ENCODE results near the gene CARHSP1.

Gene CARHSP1

DNA sequence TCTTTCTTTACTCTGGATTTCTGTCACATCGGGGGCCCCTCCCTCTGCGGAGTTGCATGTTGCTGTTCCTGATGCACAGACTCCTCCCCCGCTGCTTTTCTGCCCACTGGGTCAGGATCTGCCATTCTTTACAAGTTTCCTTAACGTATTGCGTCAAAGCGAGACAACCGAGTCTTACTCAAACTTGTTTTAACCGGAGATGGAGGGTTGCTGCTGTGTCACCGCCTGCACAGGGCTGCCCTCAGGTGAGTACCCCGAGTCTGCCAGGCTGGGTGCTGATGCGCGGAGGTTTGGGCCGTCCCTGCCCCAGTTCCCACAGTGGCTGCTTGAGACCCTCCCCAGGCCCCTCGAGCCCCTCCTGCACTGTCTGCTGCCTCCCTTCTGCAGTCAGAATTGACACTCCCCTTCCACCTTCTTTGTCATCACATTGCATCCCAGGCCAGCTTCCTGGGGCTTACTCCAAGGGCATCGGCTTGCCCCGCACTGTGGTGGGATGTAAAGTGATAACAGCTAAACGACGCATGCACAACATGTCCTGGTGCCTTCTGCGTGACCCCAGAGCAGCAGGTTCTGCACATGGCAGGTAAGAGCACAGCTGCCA is 19.3 kb downstream of the CARHSP1 start:
- WGBS (ENCODE audit: insufficient coverage): 91% methylated on average over 19 of the region's 19 CpGs
- POLR2A ChIA-PET: no interaction called here
- CTCF ChIA-PET: interaction anchor here (0.7 to 1.5 kb wide), 4 partner anchors 20 to 31 kb away, joined by 3 to 6 read pairs (median 3); no protein-coding TSS in a partner anchor
- DNase-seq: no peak
- Histone ChIP-seq H3K4me1 (ENCODE audit: control extremely low read depth in 1 of 4, control insufficient read depth in 4 of 4, insufficient read depth in 4 of 4, low read length in 3 of 4) (peaks cover 7 to 23% (median 21%) of the 10 kb centered on the region in 4 experiments), H3K9me3 (ENCODE audit: control extremely low read depth in 1 of 5, control insufficient read depth in 4 of 5, insufficient read depth in 2 of 5, low read depth in 1 of 5, low read length in 4 of 5) (no peaks in the 10 kb centered on the region), H3K27ac (ENCODE audit: insufficient read depth in 1 of 2, low read depth in 1 of 2, low read length in 2 of 2, poor library complexity in 1 of 2, severe bottlenecking in 2 of 2) (no peak overlapping the region), H3K27me3 (replicated peaks in 2 of 5; ENCODE audit: control insufficient read depth in 4 of 5, insufficient read depth in 5 of 5, low read length in 4 of 5) (no peaks in the 10 kb centered on the region), H3K4me3 (ENCODE audit: control insufficient read depth in 1 of 7, extremely low read depth in 1 of 7, insufficient read depth in 4 of 7, low read depth in 2 of 7, low read length in 6 of 7) (peak overlapping the region in 1 of 7 experiments; percentile 5), H3K36me3 (ENCODE audit: control insufficient read depth in 4 of 4, insufficient read depth in 4 of 4, low read length in 3 of 4) (peaks cover 2 to 70% (median 35%) of the 10 kb centered on the region in 4 experiments)

DNA sequence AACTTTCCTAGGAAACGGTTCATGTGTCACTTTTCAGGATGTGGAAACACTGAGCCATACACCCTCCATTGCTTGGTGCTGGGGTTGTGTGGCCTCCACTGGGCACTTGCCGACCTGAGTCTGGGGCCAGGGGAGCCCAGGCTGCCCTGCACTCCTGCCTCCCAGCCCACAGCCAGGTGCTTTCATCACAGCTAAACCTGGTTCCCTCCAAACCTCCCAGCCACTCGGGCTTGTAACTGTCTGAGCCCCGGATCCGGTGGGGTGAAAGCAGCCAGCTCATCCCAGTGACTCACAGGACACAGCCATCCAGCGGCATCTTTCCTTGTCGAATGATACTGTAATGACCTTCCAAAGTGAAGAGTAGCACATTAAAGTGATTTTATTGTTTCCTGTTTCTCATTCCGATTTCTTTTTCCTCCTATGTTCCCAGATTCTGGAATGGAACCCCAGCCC is 19.8 kb downstream of the CARHSP1 start:
- no peaks in the 10 kb centered on the region for H3K9me3 ChIP-seq (ENCODE audit: control extremely low read depth in 1 of 5, control insufficient read depth in 4 of 5, insufficient read depth in 2 of 5, low read depth in 1 of 5, low read length in 4 of 5)
- H3K27ac ChIP-seq (ENCODE audit: insufficient read depth in 1 of 2, low read depth in 1 of 2, low read length in 2 of 2, poor library complexity in 1 of 2, severe bottlenecking in 2 of 2): no peak overlapping the region
- peaks cover 2 to 66% (median 32%) of the 10 kb centered on the region in 4 experiments for H3K36me3 ChIP-seq (ENCODE audit: control insufficient read depth in 4 of 4, insufficient read depth in 4 of 4, low read length in 3 of 4)
- peaks cover 7 to 23% (median 21%) of the 10 kb centered on the region in 4 experiments for H3K4me1 ChIP-seq (ENCODE audit: control extremely low read depth in 1 of 4, control insufficient read depth in 4 of 4, insufficient read depth in 4 of 4, low read length in 3 of 4)
- H3K4me3 ChIP-seq (ENCODE audit: control insufficient read depth in 1 of 7, extremely low read depth in 1 of 7, insufficient read depth in 4 of 7, low read depth in 2 of 7, low read length in 6 of 7): no peak overlapping the region
- CTCF ChIA-PET: interaction anchor here (0.6 kb wide), 1 partner anchor 31 kb away, joined by 3 read pairs; no protein-coding TSS in a partner anchor
- POLR2A ChIA-PET: interaction anchor here (0.9 kb wide), 1 partner anchor 51 kb away, joined by 3 read pairs; no protein-coding TSS in a partner anchor
- 94% methylated on average over 6 of the region's 8 CpGs for WGBS (ENCODE audit: insufficient coverage)
- no peaks in the 10 kb centered on the region for H3K27me3 ChIP-seq (replicated peaks in 2 of 5; ENCODE audit: control insufficient read depth in 4 of 5, insufficient read depth in 5 of 5, low read length in 4 of 5)
- no peak for DNase-seq

DNA sequence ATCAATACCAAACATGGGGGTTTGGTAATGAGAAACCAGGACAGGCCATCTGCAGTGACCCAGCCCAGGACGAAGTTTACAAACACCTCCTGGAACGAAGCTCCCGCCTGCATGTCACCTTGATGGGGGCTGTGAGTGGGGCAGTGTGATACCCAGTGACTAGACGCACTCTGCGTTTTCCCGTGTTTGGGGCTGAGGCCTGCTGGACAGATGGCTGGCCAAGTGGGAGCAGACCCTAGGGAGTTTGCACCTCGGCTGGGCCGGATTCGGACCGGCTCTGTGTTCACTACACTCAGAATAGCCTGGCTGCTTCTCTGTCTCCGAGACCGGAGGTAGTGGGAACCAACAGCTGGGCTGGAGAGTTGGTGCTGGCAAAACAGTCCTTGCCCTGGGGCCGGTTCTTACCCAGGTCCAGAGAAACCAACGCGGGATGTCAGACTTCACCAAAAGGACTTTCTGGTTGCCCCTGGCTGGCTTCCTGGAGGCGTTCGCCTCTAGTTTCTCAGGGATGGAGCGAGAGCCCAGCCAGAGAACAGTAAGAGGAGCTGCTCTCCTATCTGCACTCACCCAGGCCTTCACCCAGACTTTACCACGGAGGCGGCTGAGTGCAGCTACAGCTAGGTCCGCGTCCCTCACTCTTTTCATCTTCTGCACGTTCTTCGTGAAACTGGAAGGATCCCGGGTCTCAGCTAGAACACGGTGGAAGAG is 20.4 kb downstream of the CARHSP1 start:
- Histone ChIP-seq H3K9me3 (ENCODE audit: control extremely low read depth in 1 of 5, control insufficient read depth in 4 of 5, insufficient read depth in 2 of 5, low read depth in 1 of 5, low read length in 4 of 5) (no peaks in the 10 kb centered on the region), H3K27me3 (replicated peaks in 2 of 5; ENCODE audit: control insufficient read depth in 4 of 5, insufficient read depth in 5 of 5, low read length in 4 of 5) (no peaks in the 10 kb centered on the region), H3K27ac (ENCODE audit: insufficient read depth in 1 of 2, low read depth in 1 of 2, low read length in 2 of 2, poor library complexity in 1 of 2, severe bottlenecking in 2 of 2) (no peak overlapping the region), H3K4me1 (ENCODE audit: control extremely low read depth in 1 of 4, control insufficient read depth in 4 of 4, insufficient read depth in 4 of 4, low read length in 3 of 4) (peaks cover 7 to 23% (median 21%) of the 10 kb centered on the region in 4 experiments), H3K36me3 (ENCODE audit: control insufficient read depth in 4 of 4, insufficient read depth in 4 of 4, low read length in 3 of 4) (peaks cover 2 to 63% (median 31%) of the 10 kb centered on the region in 4 experiments), H3K4me3 (ENCODE audit: control insufficient read depth in 1 of 7, extremely low read depth in 1 of 7, insufficient read depth in 4 of 7, low read depth in 2 of 7, low read length in 6 of 7) (no peak overlapping the region)
- no peak for DNase-seq
- ChIA-PET CTCF (interaction anchor here (0.6 kb wide), 1 partner anchor 31 kb away, joined by 3 read pairs; no protein-coding TSS in a partner anchor), POLR2A (interaction anchor here (0.9 kb wide), 1 partner anchor 51 kb away, joined by 3 read pairs; no protein-coding TSS in a partner anchor)
- 98% methylated on average over 25 of the region's 26 CpGs for WGBS (ENCODE audit: insufficient coverage)

DNA sequence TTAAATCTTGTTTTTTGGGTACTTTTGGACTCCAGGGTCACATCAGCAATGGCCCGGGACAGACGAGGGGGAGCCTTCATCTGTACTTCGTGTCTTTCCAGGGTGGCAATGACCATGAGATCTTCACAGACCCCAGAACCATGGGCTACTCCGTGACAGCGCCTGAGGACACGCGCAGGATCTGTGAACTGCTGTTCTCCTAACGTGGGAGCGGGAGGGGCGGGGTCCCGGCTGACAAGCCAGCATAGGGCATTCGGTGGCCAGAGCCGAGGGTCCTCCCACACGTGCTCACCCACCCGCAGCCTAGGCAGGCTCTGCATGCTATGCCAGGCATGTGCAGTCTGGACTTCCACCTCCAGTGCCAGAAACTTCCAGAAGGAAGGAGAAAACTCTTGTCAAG is 21.2 kb downstream of the CARHSP1 start:
- no peak for DNase-seq
- 99% methylated on average over 15 of the region's 15 CpGs for WGBS (ENCODE audit: insufficient coverage)
- Histone ChIP-seq H3K9me3 (ENCODE audit: control extremely low read depth in 1 of 5, control insufficient read depth in 4 of 5, insufficient read depth in 2 of 5, low read depth in 1 of 5, low read length in 4 of 5) (no peaks in the 10 kb centered on the region), H3K4me3 (ENCODE audit: control insufficient read depth in 1 of 7, extremely low read depth in 1 of 7, insufficient read depth in 4 of 7, low read depth in 2 of 7, low read length in 6 of 7) (no peak overlapping the region), H3K27me3 (replicated peaks in 2 of 5; ENCODE audit: control insufficient read depth in 4 of 5, insufficient read depth in 5 of 5, low read length in 4 of 5) (no peaks in the 10 kb centered on the region), H3K36me3 (ENCODE audit: control insufficient read depth in 4 of 4, insufficient read depth in 4 of 4, low read length in 3 of 4) (peaks cover 2 to 56% (median 25%) of the 10 kb centered on the region in 4 experiments), H3K27ac (ENCODE audit: insufficient read depth in 1 of 2, low read depth in 1 of 2, low read length in 2 of 2, poor library complexity in 1 of 2, severe bottlenecking in 2 of 2) (no peak overlapping the region), H3K4me1 (ENCODE audit: control extremely low read depth in 1 of 4, control insufficient read depth in 4 of 4, insufficient read depth in 4 of 4, low read length in 3 of 4) (peaks cover 7 to 23% (median 21%) of the 10 kb centered on the region in 4 experiments)
- ChIA-PET CTCF (no interaction called here), POLR2A (no interaction called here)

DNA sequence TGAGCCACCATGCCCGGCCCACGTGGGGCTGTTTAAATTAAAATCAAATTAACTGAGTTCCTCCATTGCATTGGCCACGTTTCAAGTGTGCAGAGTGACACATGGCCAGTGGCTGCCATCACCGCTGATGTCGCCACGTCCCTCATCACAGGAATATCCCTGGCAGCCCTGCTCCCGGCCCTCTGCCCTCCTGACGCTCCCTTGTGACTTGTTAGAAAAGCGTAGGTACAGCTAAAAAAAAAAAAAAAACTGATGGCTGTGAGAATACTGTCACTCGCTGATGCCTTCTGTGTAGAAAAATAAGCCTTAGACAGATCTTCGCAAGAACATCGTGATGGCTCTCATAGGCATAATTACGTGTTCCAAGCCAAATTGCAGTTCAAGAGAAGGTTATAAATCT is 21.7 kb downstream of the CARHSP1 start:
- 96% methylated on average over 12 of the region's 13 CpGs for WGBS (ENCODE audit: insufficient coverage)
- Histone ChIP-seq H3K27ac (ENCODE audit: insufficient read depth in 1 of 2, low read depth in 1 of 2, low read length in 2 of 2, poor library complexity in 1 of 2, severe bottlenecking in 2 of 2) (no peak overlapping the region), H3K9me3 (ENCODE audit: control extremely low read depth in 1 of 5, control insufficient read depth in 4 of 5, insufficient read depth in 2 of 5, low read depth in 1 of 5, low read length in 4 of 5) (no peaks in the 10 kb centered on the region), H3K4me1 (ENCODE audit: control extremely low read depth in 1 of 4, control insufficient read depth in 4 of 4, insufficient read depth in 4 of 4, low read length in 3 of 4) (peaks cover 7 to 23% (median 21%) of the 10 kb centered on the region in 4 experiments), H3K4me3 (ENCODE audit: control insufficient read depth in 1 of 7, extremely low read depth in 1 of 7, insufficient read depth in 4 of 7, low read depth in 2 of 7, low read length in 6 of 7) (no peak overlapping the region), H3K27me3 (replicated peaks in 2 of 5; ENCODE audit: control insufficient read depth in 4 of 5, insufficient read depth in 5 of 5, low read length in 4 of 5) (no peaks in the 10 kb centered on the region), H3K36me3 (ENCODE audit: control insufficient read depth in 4 of 4, insufficient read depth in 4 of 4, low read length in 3 of 4) (peaks cover 2 to 51% (median 24%) of the 10 kb centered on the region in 4 experiments)
- ChIA-PET CTCF (no interaction called here), POLR2A (no interaction called here)
- DNase-seq: no peak

DNA sequence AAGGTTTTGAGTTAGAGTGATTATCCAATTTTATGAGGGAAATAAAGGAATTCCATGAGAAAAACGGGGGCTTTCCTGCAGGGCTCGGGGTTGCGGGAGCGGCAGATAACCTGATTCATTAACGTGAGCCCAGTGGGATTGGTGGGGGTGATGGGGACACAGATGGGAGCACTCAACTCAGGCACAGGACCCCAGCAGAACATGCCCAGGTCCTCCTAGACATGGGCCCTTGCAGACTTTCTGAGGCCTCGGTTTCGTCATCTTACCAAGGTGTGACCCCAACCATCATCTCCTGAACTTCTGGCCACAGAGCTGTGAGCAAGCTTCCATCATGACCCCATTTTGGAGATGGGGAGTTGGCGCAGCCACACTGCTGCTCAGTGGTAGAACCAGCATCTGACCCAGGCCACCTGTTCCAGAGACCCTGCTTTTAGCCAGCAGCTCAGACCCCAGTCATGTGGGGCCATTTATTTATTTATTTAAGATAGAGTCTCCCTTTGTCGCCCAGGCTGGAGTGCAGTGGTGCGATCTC is 22.3 kb downstream of the CARHSP1 start:
- H3K9me3 ChIP-seq (ENCODE audit: control extremely low read depth in 1 of 5, control insufficient read depth in 4 of 5, insufficient read depth in 2 of 5, low read depth in 1 of 5, low read length in 4 of 5): no peaks in the 10 kb centered on the region
- H3K4me1 ChIP-seq (ENCODE audit: control extremely low read depth in 1 of 4, control insufficient read depth in 4 of 4, insufficient read depth in 4 of 4, low read length in 3 of 4): peaks cover 7 to 23% (median 21%) of the 10 kb centered on the region in 4 experiments
- H3K36me3 ChIP-seq (ENCODE audit: control insufficient read depth in 4 of 4, insufficient read depth in 4 of 4, low read length in 3 of 4): peaks cover 2 to 47% (median 21%) of the 10 kb centered on the region in 4 experiments
- WGBS (ENCODE audit: insufficient coverage): 89% methylated on average over 9 of the region's 10 CpGs
- no peak overlapping the region for H3K4me3 ChIP-seq (ENCODE audit: control insufficient read depth in 1 of 7, extremely low read depth in 1 of 7, insufficient read depth in 4 of 7, low read depth in 2 of 7, low read length in 6 of 7)
- ChIA-PET POLR2A (no interaction called here), CTCF (no interaction called here)
- H3K27me3 ChIP-seq (replicated peaks in 2 of 5; ENCODE audit: control insufficient read depth in 4 of 5, insufficient read depth in 5 of 5, low read length in 4 of 5): no peaks in the 10 kb centered on the region
- H3K27ac ChIP-seq (ENCODE audit: insufficient read depth in 1 of 2, low read depth in 1 of 2, low read length in 2 of 2, poor library complexity in 1 of 2, severe bottlenecking in 2 of 2): no peak overlapping the region
- no peak for DNase-seq
